ENCODE results near the gene CTNND2. TPM values are rescaled to one million over a fixed set of nuclear protein-coding genes. Genes with fewer than 3 reads are reported as not detected.
"Not testable (repeated sequence)": the region's sequence is repeated elsewhere in the genome, so short reads cannot be mapped to it uniquely, and the experiment has no call there.

Gene CTNND2
- total RNA-seq, 4 donors from 2014 or later, result 0.18 to 14.9 (median 0.47) TPM; not detected in 1

- H3K4me3 ChIP-seq, result no peak overlapping the region
Measured at GRCh38 chr5:11420969-11421368, 483.3 kb downstream of the CTNND2 start.

GRCh38 chr5:11415751-11416150 lies 488.5 kb downstream of the CTNND2 start:
- no peaks in the 10 kb centered on the region for H3K9me3 ChIP-seq
- DNase-seq, result no peak
- no peaks in the 10 kb centered on the region for H3K36me3 ChIP-seq
- no peaks in the 10 kb centered on the region for H3K27me3 ChIP-seq
- no peak for TF ChIP-seq CTCF (IDR thresholded peaks at IDR 0.05)
- TF ChIP-seq POLR2A (IDR thresholded peaks at IDR 0.05), result no peak
- no peak overlapping the region for H3K4me3 ChIP-seq
- H3K4me1 ChIP-seq, result no peaks in the 10 kb centered on the region
- no peak overlapping the region for H3K27ac ChIP-seq

More at GRCh38 chr5:11420969-11421368, 483.3 kb downstream of the CTNND2 start:
- Histone ChIP-seq H3K36me3 (no peaks in the 10 kb centered on the region), H3K27ac (no peak overlapping the region), H3K4me1 (no peaks in the 10 kb centered on the region), H3K27me3 (no peaks in the 10 kb centered on the region), H3K9me3 (no peaks in the 10 kb centered on the region)
- TF ChIP-seq POLR2A (IDR thresholded peaks at IDR 0.05) (no peak), CTCF (IDR thresholded peaks at IDR 0.05) (no peak)
- DNase-seq, result no peak

GRCh38 chr5:11414732-11415131 lies 489.5 kb downstream of the CTNND2 start:
- not testable (repeated sequence) for H3K36me3 ChIP-seq, H3K27ac ChIP-seq, H3K4me1 ChIP-seq, H3K27me3 ChIP-seq, H3K4me3 ChIP-seq, DNase-seq, H3K9me3 ChIP-seq

- H3K27me3 ChIP-seq, result no peaks in the 10 kb centered on the region
- no peaks in the 10 kb centered on the region for H3K36me3 ChIP-seq
- no peak for TF ChIP-seq CTCF (IDR thresholded peaks at IDR 0.05)
- no peaks in the 10 kb centered on the region for H3K4me1 ChIP-seq
- H3K9me3 ChIP-seq, result no peaks in the 10 kb centered on the region
- no peak overlapping the region for H3K27ac ChIP-seq
- DNase-seq, result no peak
- H3K4me3 ChIP-seq, result no peak overlapping the region
Measured at GRCh38 chr5:11411621-11412020, 492.6 kb downstream of the CTNND2 start.

- Histone ChIP-seq H3K36me3 (no peaks in the 10 kb centered on the region), H3K9me3 (no peaks in the 10 kb centered on the region), H3K27me3 (no peaks in the 10 kb centered on the region), H3K27ac (no peak overlapping the region), H3K4me3 (no peak overlapping the region), H3K4me1 (no peaks in the 10 kb centered on the region)
- no peak for TF ChIP-seq POLR2A (IDR thresholded peaks at IDR 0.05)
- TF ChIP-seq CTCF (IDR thresholded peaks at IDR 0.05), result no peak
- no peak for DNase-seq
Measured at GRCh38 chr5:11407556-11408145, 496.6 kb downstream of the CTNND2 start.

DNA sequence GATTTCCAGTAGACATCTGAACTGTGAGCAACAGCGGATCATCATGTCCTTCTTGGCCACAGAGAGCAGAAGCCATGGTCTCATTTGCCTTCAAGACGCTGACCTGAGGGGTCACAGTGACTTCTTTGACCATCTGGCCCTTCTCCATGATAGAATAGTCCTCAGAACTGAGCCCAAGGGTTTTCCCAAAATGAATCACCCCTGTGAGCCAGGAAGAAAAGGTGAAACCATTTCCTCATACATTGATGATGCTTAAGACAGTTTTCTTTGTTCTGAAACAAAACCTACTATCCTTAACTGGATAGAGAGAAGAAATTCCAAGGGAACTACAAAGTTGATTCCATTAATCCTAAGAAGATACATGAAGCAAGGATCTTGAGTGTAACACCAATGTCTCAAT lies 503.9 kb downstream of the CTNND2 start:
- Histone ChIP-seq H3K4me1 (no peaks in the 10 kb centered on the region), H3K27ac (no peak overlapping the region), H3K36me3 (no peaks in the 10 kb centered on the region), H3K9me3 (no peaks in the 10 kb centered on the region), H3K27me3 (no peaks in the 10 kb centered on the region), H3K4me3 (no peak overlapping the region)
- DNase-seq, result no peak
- TF ChIP-seq POLR2A (IDR thresholded peaks at IDR 0.05), result no peak
- no peak for TF ChIP-seq CTCF (IDR thresholded peaks at IDR 0.05)

Data from Peyer's patch (tissue), 4 donors.